HT-29 (cell line): ENCODE data around the gene PPCS. TPM values are rescaled to one million over a fixed set of nuclear protein-coding genes. Genes with fewer than 3 reads are reported as not detected.
A peak's percentile ranks its signal among the peaks of the same experiment; 100 is the strongest.
"Not testable (repeated sequence)": the region's sequence is repeated elsewhere in the genome, so short reads cannot be mapped to it uniquely, and the experiment has no call there.

Experiments used
- DNase-seq: peaks from one replicate; pipeline ENCODE4 v3.0.0-alpha.2; 2015; ENCODE audit warnings: low spot score
- total RNA-seq: library from RNA; depleted of rRNA; stranded (reverse); fragments of >200 nt; shearing (Covaris generic); gene quantifications from 2 replicates; pipeline ENCODE4 v1.2.3, GENCODE V29; 2014

PPCS gene
- total RNA-seq, 1 experiment from 2014 or later = 48.6 TPM

DNA sequence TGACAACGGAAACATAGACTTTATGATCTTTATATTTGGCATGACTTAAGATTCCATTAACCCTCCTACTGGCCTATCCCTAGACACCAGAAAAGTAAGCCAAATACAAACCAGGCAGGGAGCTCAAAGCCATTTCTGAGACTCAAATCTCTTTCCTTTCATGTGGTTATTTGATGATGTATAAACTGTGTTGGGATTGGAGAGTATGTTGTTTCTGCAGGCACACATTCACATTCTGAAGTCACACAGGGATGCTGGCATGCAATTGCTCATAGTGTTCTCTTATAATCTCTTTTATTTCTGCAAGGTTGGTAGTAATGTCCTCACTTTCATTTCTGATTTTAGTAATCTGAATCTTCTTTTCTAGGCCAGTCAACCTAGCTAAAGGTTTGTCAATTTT, 6.3 kb upstream of the PPCS start:
- no peak for DNase-seq

DNA sequence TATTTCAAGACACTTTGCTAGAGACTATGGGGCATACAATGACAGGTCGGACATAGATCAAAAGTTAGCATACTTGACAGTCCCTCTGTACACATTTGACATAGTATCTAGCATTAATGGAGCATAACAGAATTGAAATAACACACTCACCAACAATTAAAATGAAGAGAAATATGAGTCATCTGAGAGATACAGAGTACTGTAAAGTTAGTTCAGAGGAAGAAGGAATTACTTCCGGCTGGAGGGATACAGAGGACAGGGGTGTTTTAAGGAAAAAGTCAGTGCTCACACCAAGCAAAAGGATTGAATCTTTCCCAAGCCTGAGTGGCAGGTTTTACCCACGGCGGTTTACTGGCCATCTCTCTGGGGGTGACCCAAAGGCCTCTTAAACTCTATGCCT, 3.0 kb upstream of the PPCS start:
- no peak for DNase-seq

GRCh38 chr1:42454403-42454802, 1.9 kb upstream of the PPCS start:
- DNase-seq = no peak

- peak; percentile 69 for DNase-seq
Observed at GRCh38 chr1:42456754-42457089, 379 bp downstream of the PPCS start.

DNA sequence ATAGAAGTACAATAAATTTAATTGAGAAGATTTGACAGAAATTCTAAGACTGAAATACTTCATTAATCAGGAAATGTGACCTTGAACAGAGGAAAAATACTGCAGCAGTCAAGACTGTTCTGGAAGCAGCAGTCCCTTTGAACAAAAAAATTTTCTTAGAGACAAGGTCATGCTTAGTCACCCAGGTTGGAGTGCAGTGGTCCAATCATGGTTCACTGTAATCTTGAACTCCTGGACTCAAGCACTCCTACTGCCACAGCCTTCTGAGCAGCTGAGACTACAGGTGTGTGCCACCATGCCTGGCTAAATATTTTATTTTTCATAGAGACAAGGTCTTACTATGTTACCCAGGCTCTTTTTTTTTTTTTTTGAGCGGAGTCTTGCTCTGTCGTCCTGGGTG, 4.9 kb downstream of the PPCS start:
- DNase-seq = no peak

DNA sequence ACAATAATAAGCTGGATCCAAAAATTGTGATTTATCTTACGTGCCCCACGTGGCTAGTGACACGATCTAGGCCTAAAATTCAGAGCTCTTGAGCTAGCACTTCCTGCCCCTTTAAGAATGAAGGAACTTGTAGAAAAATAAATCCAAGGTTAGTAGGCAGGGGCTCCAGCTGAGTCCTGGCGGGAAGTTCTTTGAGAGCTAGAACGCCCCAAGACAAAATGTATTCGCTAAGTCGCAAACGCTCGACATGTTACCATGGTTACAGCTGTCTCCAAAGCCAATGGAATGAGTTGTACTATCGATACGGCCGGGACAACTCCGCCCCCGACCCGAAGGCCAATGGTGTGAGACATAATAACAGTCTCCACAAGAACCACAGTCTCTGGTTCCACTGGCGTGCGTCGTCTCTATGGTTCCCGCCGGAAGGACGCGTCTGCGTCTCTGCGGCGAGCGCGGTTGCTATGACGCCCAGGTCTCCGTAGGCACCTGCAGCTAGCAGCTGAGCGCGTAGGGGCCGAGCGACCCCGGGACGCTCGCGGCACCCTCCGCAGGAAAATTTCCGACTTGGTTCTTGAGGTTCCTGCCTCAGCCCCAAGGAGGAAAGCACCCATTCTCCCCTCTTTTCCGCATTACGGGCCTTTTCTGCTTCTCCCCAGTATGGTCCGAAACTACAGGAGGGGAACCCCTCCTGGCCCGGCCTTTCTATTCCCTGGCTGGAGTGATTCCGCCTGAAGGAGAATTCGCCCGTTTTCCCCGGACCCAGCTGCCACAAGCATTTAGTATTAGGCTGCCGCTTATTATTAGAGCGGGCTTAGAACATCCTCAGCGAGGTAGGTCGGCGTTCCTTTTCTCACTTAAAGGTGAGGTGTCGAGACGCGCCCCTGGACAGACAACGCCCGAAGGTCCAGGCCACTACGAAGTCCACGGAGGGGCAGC, 6.8 kb downstream of the PPCS start, which contains the start of gene CCDC30:
CCDC30 (plus strand) TSS at position 459 of the 936 bp plus-strand sequence. CDS start 17,266 bp downstream, outside the sequence.
- DNase-seq = peak; percentile 99

DNA sequence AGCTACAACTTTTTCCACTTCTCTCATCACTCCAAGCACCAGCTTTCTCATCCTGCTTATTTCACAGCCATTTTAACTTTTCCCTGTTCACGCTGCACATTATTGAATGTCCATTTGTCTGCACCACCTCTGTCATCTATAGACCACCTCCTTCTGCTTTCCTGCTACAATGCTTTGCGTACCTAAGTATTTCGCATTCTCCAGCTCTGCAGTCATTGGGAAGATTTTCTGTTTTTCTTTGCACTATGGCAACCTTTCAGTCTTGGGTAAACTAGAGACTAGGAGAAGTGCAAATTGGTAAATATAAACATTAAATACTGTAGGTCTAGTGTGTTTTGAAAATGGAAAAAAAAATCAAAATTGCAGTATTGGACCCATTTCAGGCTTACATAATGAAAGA, 7.6 kb downstream of the PPCS start:
- no peak for DNase-seq

GRCh38 chr1:42466030-42466429, 9.7 kb downstream of the PPCS start:
- DNase-seq = no peak

DNA sequence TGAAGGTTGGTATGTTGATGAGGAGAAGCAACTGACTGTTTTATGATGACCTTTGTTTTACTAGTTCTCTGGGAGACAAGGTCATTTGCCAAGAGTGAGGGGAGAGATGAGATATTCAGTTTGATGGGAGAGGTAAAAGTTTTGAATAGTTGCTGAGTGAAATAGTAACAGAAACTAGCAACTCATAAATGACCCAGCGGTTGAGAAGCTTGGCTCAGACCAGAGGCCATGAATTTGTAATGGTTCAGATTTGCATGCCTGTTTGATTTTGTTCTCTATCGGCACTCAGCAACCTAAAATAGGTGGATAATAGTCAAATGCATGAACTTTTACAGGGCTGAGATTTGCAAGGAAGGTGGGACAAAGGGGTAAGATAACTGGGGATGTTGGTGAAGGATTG, 13.4 kb downstream of the PPCS start:
- no peak for DNase-seq

GRCh38 chr1:42476605-42477004, 20.3 kb downstream of the PPCS start:
- DNase-seq = no peak

- DNase-seq = not testable (repeated sequence)
Observed at GRCh38 chr1:42477354-42477753, 21.0 kb downstream of the PPCS start.

GRCh38 chr1:42477775-42478174, 21.4 kb downstream of the PPCS start:
- DNase-seq = no peak

DNA sequence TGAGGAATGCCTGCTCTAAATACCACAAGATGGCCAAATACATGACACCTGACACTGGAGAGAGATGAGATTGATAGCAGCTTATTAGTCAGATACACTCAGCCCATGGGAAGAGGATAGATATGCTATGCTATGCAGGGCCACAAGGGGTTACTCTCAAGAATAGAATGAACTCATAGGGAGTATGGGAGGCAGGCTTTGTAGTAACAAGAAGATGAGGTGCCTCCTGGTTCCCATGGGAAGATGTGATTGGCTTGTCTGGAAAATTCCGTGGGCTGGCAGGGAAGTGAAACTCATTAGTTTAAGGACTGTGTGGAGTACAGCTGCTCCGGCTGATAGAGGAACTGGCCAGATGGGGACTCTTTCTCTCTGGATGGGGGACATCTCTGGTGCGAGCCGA, 23.3 kb downstream of the PPCS start:
- DNase-seq = peak; percentile 57

GRCh38 chr1:42480921-42481320, 24.6 kb downstream of the PPCS start:
- no peak for DNase-seq

DNA sequence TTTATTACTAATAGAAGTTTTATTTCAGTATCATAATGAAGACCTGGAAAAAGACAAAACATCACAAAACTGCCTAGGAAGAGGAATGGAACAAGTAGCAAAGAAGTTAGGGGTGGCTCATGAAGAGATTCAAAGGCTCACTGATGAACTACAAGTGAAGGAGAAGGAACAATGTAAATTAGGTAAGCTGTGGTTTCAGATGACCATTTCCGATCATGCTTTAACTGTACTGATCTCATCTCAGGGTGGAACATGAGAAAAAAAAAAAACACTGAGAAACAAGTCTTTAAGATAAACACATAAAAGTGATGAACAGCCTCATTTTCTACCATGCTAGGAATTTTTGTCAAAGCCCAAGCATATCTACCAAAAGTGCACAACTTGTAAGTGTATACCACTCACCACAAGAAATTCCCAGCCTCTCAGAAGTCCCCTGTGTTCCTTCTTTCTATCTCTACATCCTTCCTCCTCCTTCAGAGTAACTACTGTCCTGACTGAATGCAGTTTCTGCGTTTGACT, 26.4 kb downstream of the PPCS start:
- DNase-seq = no peak

DNA sequence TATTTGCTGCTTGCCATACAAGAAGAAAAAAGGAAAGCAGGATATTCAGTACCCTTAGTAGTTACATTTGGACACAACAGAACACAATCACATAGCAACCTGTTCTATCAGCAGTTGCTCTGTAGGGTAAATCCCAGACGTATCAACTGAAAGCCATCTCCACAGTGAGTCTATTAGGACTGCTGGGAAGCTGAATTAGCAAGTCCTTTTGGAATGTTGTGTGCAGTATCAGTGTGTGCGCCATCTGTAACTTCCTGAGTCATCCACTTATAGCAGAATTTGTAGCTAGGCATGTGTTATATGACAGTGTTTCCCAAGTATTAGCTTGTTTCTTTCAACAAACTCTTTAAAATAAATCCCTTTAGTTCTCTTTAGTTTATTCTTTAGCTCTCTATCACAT, 28.0 kb downstream of the PPCS start:
- DNase-seq = no peak

GRCh38 chr1:42490237-42490636, 33.9 kb downstream of the PPCS start:
- no peak for DNase-seq

DNA sequence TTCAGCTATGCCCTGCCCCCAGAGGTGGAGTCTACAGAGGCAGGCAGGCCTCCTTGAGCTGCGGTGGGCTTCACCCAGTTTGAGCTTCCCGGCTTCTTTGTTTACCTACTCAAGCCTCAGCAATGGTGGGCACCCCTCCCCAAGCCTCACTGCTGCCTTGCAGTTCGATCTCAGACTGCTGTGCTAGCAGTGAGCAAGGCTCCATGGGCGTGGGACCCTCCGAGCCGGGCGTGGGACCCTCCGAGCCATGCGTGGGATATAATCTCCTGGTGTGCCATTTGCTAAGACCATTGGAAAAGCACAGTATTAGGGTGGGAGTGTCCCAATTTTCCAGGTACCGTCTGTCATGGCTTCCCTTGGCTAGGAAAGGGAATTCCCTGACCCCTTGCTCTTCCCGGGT, 45.7 kb downstream of the PPCS start:
- DNase-seq = not testable (repeated sequence)

DNA sequence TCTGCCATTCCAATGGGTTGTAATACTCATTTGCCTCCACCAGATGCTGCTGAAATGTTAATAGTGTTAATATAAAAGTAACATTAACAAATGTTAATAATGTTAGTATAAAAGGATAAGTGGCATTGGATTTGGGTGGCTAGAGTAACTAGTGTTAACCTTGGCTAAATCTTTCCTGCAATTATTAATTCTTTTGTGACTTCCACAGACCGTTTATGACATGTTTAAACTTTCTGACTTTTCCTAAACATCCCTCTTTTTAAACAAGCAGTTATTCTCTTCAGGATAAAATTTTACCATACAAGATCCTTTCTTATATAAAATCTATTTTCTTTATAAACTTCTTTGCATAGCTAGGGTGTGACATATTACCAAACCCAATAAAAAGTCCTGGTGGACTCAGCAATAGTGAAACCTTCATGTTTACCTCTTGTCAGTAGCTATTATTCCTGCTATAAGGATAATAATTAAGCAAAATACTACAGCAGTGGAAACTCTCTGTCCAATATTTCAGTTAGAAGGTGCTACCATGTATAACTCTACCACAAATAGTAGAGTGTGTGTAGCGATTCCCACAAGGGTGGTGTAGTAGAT, 48.3 kb downstream of the PPCS start:
- DNase-seq = no peak

GRCh38 chr1:42506576-42506975, 50.2 kb downstream of the PPCS start:
- no peak for DNase-seq
